MM.1S (cell line): ENCODE data around the gene AKAP8L.

Experiments used
- EZH2 ChIP-seq: fragments of 300-600 bp; sonication (generic); optimal IDR thresholded peaks from 2 replicates; pipeline ENCODE3; 2017; ENCODE audit warnings: low read depth, mild to moderate bottlenecking, antibody characterized with exemption, low read length, mixed read lengths
- EZH2phosphoT487 ChIP-seq: fragments of 300-600 bp; sonication (generic); IDR thresholded peaks from 2 replicates; pipeline ENCODE4 v1.6.1; 2018; ENCODE audit warnings: antibody characterized with exemption, low read length
- TF ChIP-seq, protein P1 (sequence below): fragments of 300-600 bp; sonication (generic); IDR thresholded peaks from 2 replicates; pipeline ENCODE4 v1.5.1; 2016; ENCODE audit warnings: antibody characterized with exemption, low read length, mixed read lengths

DNA sequence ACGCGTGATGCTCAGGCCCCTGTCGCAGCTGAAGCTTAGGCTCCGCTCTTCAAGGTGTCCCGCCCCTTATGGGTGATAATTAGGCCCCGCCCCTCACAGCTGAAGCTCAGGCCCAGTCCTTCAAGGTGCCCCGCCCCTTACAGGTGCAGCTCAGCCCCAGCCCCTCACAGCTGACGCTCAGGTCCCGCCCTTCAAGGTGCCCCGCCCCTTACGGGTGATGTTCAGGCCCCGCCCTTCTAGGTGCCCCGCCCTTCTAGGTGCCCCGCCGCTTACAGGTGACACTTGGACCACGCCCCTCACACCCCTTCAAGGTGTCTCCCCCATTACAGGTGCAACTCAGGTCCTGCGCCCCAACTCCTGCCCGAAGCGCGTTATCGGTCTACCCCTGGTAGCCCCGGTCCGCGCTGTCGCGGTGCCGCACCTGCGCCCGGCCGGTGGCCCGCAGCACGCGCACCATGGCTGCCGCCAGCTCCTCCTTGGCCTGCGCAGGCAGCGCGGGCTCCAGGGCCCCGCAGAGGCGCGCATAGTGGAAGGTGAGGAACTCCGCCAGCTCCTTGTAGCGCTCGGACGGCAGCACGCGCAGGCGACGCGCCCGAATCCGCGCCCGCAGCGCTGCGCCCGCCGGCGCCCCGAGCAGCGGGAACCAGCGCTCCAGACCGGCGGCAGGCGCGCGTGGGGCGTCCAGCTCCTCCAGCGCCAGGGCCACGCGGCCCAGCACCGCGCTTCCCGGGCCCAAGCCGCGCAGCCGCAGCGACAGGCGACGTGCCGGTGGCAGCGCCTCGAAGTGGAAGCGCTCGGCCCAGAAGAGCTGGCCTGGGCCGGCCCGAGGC lies 38.3 kb upstream of the AKAP8L start:
- TF ChIP-seq, protein P1, sequence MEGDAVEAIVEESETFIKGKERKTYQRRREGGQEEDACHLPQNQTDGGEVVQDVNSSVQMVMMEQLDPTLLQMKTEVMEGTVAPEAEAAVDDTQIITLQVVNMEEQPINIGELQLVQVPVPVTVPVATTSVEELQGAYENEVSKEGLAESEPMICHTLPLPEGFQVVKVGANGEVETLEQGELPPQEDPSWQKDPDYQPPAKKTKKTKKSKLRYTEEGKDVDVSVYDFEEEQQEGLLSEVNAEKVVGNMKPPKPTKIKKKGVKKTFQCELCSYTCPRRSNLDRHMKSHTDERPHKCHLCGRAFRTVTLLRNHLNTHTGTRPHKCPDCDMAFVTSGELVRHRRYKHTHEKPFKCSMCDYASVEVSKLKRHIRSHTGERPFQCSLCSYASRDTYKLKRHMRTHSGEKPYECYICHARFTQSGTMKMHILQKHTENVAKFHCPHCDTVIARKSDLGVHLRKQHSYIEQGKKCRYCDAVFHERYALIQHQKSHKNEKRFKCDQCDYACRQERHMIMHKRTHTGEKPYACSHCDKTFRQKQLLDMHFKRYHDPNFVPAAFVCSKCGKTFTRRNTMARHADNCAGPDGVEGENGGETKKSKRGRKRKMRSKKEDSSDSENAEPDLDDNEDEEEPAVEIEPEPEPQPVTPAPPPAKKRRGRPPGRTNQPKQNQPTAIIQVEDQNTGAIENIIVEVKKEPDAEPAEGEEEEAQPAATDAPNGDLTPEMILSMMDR = no peak
- TF ChIP-seq EZH2 (no peak), EZH2phosphoT487 (no peak)
